K562 (cell line): Measurements from ENCODE around the gene PSMC4. TPM values are rescaled to one million over a fixed set of nuclear protein-coding genes. Genes with fewer than 3 reads are reported as not detected.

Source experiments
- ATAC-seq: fragments of 200-7000 bp; cut with Tn5 transposase; 3 replicates; pipeline ENCODE4 v1.9.1; 2020; ENCODE audit warnings: moderate library complexity
- BruUV-seq: library from RNA; stranded (reverse); fragments of 400-500 nt; replicated peaks from 2 replicates; lab custom pipeline; 2021; lab: Mats Ljungman, UMichigan
- CTCF ChIA-PET: fragments of 300-600 bp; formaldehyde crosslinking; extraction: SDS; loops from one replicate; lab custom pipeline; 2021; ENCODE audit warnings: low intra/inter-chr PET ratio; lab: Yijun Ruan, JAX
- POLR2A ChIA-PET: fragments of 300-600, 350-650 bp; sonication (Branson Sonifier 250); formaldehyde crosslinking; extraction: SDS; loops from one replicate; lab custom pipeline; 2021; ENCODE audit warnings: antibody characterized with exemption, inconsistent platforms; lab: Yijun Ruan, JAX
- DNase-seq, 4 experiments: peaks; one replicate each; pipeline versions ENCODE4 v3.0.0 to v3.0.0-alpha.2; 2011 to 2018; ENCODE audit warnings: low spot score in 3 of 4, mixed read lengths in 3 of 4; ENCODE audit errors: extremely low read depth in 1 of 4
- FAIRE-seq: peaks from 2 replicates; lab custom pipeline; 2011; peaks lifted over from hg19 to GRCh38; lab: Jason Lieb, UNC
- H2AFZ ChIP-seq: 2 replicates; pipeline ENCODE4 v1.6.0; 2011; ENCODE audit warnings: low read depth, low read length, control low read depth, inconsistent platforms
- H3K27ac ChIP-seq: fragments of 200-600 bp; 3 replicates; pipeline ENCODE4 v1.8.0; 2011; ENCODE audit warnings: low read depth, mild to moderate bottlenecking, control low read depth, inconsistent platforms, low read length, moderate library complexity, mixed read lengths; ENCODE audit errors: extremely low read depth
- H3K27me3 ChIP-seq, 2 experiments: fragments of 300-600 bp in 1 of 2; 2 replicates in 1 of 2; 3 replicates in 1 of 2; pipeline versions ENCODE4 v1.6.0 to v1.8.0; 2011; ENCODE audit warnings: inconsistent platforms in 2 of 2, low read length in 2 of 2, mild to moderate bottlenecking in 1 of 2, mixed read lengths in 1 of 2, moderate library complexity in 1 of 2; ENCODE audit not compliant: control insufficient read depth in 2 of 2, insufficient read depth in 2 of 2
- H3K36me3 ChIP-seq: fragments of 300-600 bp; 3 replicates; pipeline ENCODE4 v1.8.0; 2011; ENCODE audit warnings: mild to moderate bottlenecking, low read length, inconsistent platforms; ENCODE audit not compliant: control insufficient read depth, insufficient read depth
- H3K4me1 ChIP-seq, 2 experiments: fragments of 200-600 bp in 1 of 2; replicated peaks in 1 of 2; 2 replicates in 1 of 2; 3 replicates in 1 of 2; pipeline versions ENCODE4 v1.5.1 to v1.8.0; 2011; ENCODE audit warnings: inconsistent platforms in 2 of 2, low read length in 2 of 2, mild to moderate bottlenecking in 1 of 2, mixed read lengths in 1 of 2, moderate library complexity in 1 of 2; ENCODE audit not compliant: control insufficient read depth in 2 of 2, insufficient read depth in 2 of 2
- H3K4me2 ChIP-seq: 2 replicates; pipeline ENCODE4 v1.6.1; 2011; ENCODE audit warnings: low read length, control low read depth, inconsistent platforms, mixed read lengths; ENCODE audit not compliant: insufficient read depth
- H3K4me3 ChIP-seq: fragments of 200-600 bp; sonication (generic), shearing (Covaris generic); 2 replicates; pipeline ENCODE4 v1.5.1; 2016; ENCODE audit warnings: control low read depth, inconsistent platforms
- H3K79me2 ChIP-seq: fragments of 200-600 bp; 3 replicates; pipeline ENCODE4 v1.8.0; 2011; ENCODE audit warnings: low read length, inconsistent platforms; ENCODE audit not compliant: control insufficient read depth, insufficient read depth
- H3K9ac ChIP-seq, 2 experiments: 2 replicates each; pipeline versions ENCODE4 v1.6.0 to v1.6.1; 2011; ENCODE audit warnings: low read depth in 2 of 2, low read length in 2 of 2, control low read depth in 1 of 2, inconsistent platforms in 1 of 2, mild to moderate bottlenecking in 1 of 2, mixed read lengths in 1 of 2; ENCODE audit not compliant: insufficient read depth in 1 of 2
- H3K9me1 ChIP-seq: one replicate; pipeline ENCODE4 v1.6.0; 2011; ENCODE audit warnings: inconsistent platforms, mild to moderate bottlenecking, low read length, moderate library complexity; ENCODE audit not compliant: control insufficient read depth, insufficient read depth
- H3K9me3 ChIP-seq: replicated peaks from 2 replicates; pipeline ENCODE4 v1.5.1; 2011; ENCODE audit warnings: low read depth, low read length, inconsistent platforms; ENCODE audit not compliant: control insufficient read depth, insufficient read depth
- H4K20me1 ChIP-seq: replicated peaks from 2 replicates; pipeline ENCODE4 v1.6.1; 2011; ENCODE audit warnings: low read length, inconsistent platforms, mixed read lengths; ENCODE audit not compliant: control insufficient read depth, insufficient read depth
- CBFA2T3 ChIP-seq: fragments of 450-650 bp; IDR thresholded peaks from 2 replicates; pipeline ENCODE4 v1.6.1; 2017
- CUX1 ChIP-seq: fragments of 200-800 bp; sonication (Bioruptor generic); IDR thresholded peaks from 2 replicates; pipeline ENCODE4 v1.6.1; 2016; ENCODE audit warnings: missing genetic modification characterization, missing compliant biosample characterization
- MECOM ChIP-seq: fragments of 250-450 bp; sonication (Bioruptor Pico); IDR thresholded peaks from 2 replicates; pipeline ENCODE4 v1.8.0; 2022; ENCODE audit warnings: inconsistent platforms
- NR3C1 ChIP-seq: sonication (generic); formaldehyde crosslinking; IDR thresholded peaks from 2 replicates; pipeline ENCODE4 v1.8.1; 2022; ENCODE audit warnings: missing genetic modification reagents
- RFX7 ChIP-seq: fragments of 250-450 bp; sonication (Bioruptor Pico); IDR thresholded peaks from 2 replicates; pipeline ENCODE4 v1.5.1; 2021; ENCODE audit warnings: mild to moderate bottlenecking
- SMARCA5 ChIP-seq: fragments of 450-650 bp; IDR thresholded peaks from 2 replicates; pipeline ENCODE4 v1.6.1; 2016
- ZBTB7A ChIP-seq: IDR thresholded peaks from 2 replicates; pipeline ENCODE4 v1.6.1; 2011; ENCODE audit warnings: low read depth, mild to moderate bottlenecking, low read length, moderate library complexity, borderline replicate concordance; ENCODE audit not compliant: control insufficient read depth
- ZNF146 ChIP-seq: IDR thresholded peaks from one replicate; pipeline ENCODE4 v1.6.1; 2018; ENCODE audit warnings: missing compliant biosample characterization; ENCODE audit not compliant: unreplicated experiment
- ZNF444 ChIP-seq: fragments of 250-450 bp; sonication (Bioruptor Pico); IDR thresholded peaks from 2 replicates; pipeline ENCODE4 v1.4.0; 2020; ENCODE audit warnings: mild to moderate bottlenecking, moderate library complexity
- ZNF780A ChIP-seq: fragments of 250-450 bp; sonication (Bioruptor Pico); IDR thresholded peaks from 2 replicates; pipeline ENCODE4 v1.5.0; 2021; ENCODE audit warnings: mild to moderate bottlenecking
- ZNF785 ChIP-seq: fragments of 250-450 bp; sonication (Bioruptor Pico); IDR thresholded peaks from 2 replicates; pipeline ENCODE4 v1.4.0; 2020; ENCODE audit warnings: mild to moderate bottlenecking
- ZZZ3 ChIP-seq: fragments of 450-650 bp; IDR thresholded peaks from 2 replicates; pipeline ENCODE4 v1.6.1; 2016; ENCODE audit warnings: antibody characterized with exemption, mild to moderate bottlenecking, moderate library complexity
- WGBS: fragments of 100-300 bp; shearing (Covaris generic); methylation state at CpG from one replicate; pipeline ENCODE4 v1.1.6; 2016; ENCODE audit warnings: low coverage, mixed read lengths; ENCODE audit not compliant: insufficient coverage; ENCODE audit errors: missing lambda C conversion rate; 5-methylcytosine and 5-hydroxymethylcytosine counted together
- in situ Hi-C: fragments of 300-500 bp; cut with MboI; formaldehyde crosslinking; loops from 4 replicates; pipeline ENCODE4 v1.15.0; 2018; ENCODE audit warnings: inconsistent platforms, mixed read lengths
- intact Hi-C: fragments of 100-400 bp; cut with micrococcal nuclease; formaldehyde crosslinking; loops from 2 replicates; pipeline ENCODE4 v1.14.2; 2022
- polyA plus RNA-seq, 8 experiments: library from polyadenylated mRNA; depleted of rRNA in 4 of 8; stranded (reverse) in 5 of 8; unstranded in 3 of 8; fragments of >200 nt; fragmentation: Nextera tagmentation in 2 of 8; fragmentation: Illumina TruSeq in 1 of 8; extraction: Ambion mirVana in 2 of 8; extraction: Trizol in 1 of 8; gene quantifications; 2 replicates each; pipeline versions ENCODE4 v1.2.1 to v1.2.3, GENCODE V29; 2011 to 2014; ENCODE audit warnings: inconsistent platforms in 1 of 8, missing spikeins in 1 of 8
- total RNA-seq, 7 experiments: library from RNA; depleted of rRNA in 6 of 7; stranded (reverse); fragments of >200 nt in 6 of 7; fragmentation: Illumina TruSeq in 2 of 7; extraction: Trizol in 2 of 7; gene quantifications; 2 replicates each; pipeline versions ENCODE4 v1.2.1 to v1.2.3, GENCODE V29; 2011 to 2021; ENCODE audit warnings: low replicate concordance in 1 of 7
- TF ChIP-seq, protein P1 (sequence below): fragments of 450-650 bp; IDR thresholded peaks from 2 replicates; pipeline ENCODE4 v1.6.1; 2018; ENCODE audit warnings: mild to moderate bottlenecking, low read depth; ENCODE audit not compliant: partially characterized antibody
- TF ChIP-seq, protein P2 (sequence below): sonication (generic); formaldehyde crosslinking; IDR thresholded peaks from 2 replicates; pipeline ENCODE4 v1.8.0; 2022; ENCODE audit warnings: mild to moderate bottlenecking, missing genetic modification reagents

The PSMC4 gene
- total and polyA plus RNA-seq, 9 of the 15 experiments (the other 6 are each of a cell fraction or from before 2014, with no cell fraction given) = 45.9 to 475 (median 142) TPM

GRCh38 chr19:39939556-39939955, 31.4 kb upstream of the PSMC4 start:
- peaks cover 0 to 5% of the 10 kb centered on the region in 2 experiments; a peak in 2 of 5 replicates for H3K4me1 ChIP-seq
- CTCF ChIA-PET = no interaction called here
- FAIRE-seq = no peak
- no peak for TF ChIP-seq ZNF785 (CRISPR knock-in tag)
- no peak for TF ChIP-seq MECOM (CRISPR knock-in tag)
- TF ChIP-seq ZZZ3 = no peak
- no peak for TF ChIP-seq CUX1 (CRISPR knock-in tag)
- no peak for TF ChIP-seq ZNF444 (CRISPR knock-in tag)
- no peak for TF ChIP-seq ZNF146 (CRISPR knock-in tag)
- TF ChIP-seq CBFA2T3 = no peak
- no peak for TF ChIP-seq SMARCA5
- no peak for TF ChIP-seq ZBTB7A
- TF ChIP-seq, protein P1, sequence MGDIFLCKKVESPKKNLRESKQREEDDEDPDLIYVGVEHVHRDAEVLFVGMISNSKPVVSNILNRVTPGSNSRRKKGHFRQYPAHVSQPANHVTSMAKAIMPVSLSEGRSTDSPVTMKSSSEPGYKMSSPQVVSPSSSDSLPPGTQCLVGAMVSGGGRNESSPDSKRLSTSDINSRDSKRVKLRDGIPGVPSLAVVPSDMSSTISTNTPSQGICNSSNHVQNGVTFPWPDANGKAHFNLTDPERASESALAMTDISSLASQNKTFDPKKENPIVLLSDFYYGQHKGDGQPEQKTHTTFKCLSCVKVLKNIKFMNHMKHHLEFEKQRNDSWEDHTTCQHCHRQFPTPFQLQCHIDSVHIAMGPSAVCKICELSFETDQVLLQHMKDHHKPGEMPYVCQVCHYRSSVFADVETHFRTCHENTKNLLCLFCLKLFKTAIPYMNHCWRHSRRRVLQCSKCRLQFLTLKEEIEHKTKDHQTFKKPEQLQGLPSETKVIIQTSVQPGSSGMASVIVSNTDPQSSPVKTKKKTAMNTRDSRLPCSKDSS = no peak
- no peak for TF ChIP-seq RFX7
- TF ChIP-seq NR3C1 (CRISPR knock-in tag) = no peak
- TF ChIP-seq ZNF780A (CRISPR knock-in tag) = no peak
- TF ChIP-seq, protein P2, sequence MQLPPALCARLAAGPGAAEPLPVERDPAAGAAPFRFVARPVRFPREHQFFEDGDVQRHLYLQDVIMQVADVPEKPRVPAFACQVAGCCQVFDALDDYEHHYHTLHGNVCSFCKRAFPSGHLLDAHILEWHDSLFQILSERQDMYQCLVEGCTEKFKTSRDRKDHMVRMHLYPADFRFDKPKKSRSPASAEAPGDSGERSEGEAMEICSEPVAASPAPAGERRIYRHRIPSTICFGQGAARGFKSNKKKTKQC (CRISPR knock-in tag) = no peak
- TF ChIP-seq, all 486 proteins: peak for 0
- no peak overlapping the region for H3K27ac ChIP-seq
- no peak overlapping the region for H3K4me2 ChIP-seq
- no peak for ATAC-seq
- no peaks in the 10 kb centered on the region for H3K36me3 ChIP-seq
- H3K79me2 ChIP-seq = no peaks in the 10 kb centered on the region
- no peaks in the 10 kb centered on the region; the same call in 1 of the 2 replicates for H3K9me3 ChIP-seq
- in situ Hi-C loops (no loop called here), intact Hi-C loops (no loop called here)
- DNase-seq = no peak
- no peaks in the 10 kb centered on the region for H3K9me1 ChIP-seq
- H3K27me3 ChIP-seq = peaks cover 0 to under 1% of the 10 kb centered on the region in 2 experiments; a peak in 2 of 5 replicates
- BruUV-seq = no TSS peak
- POLR2A ChIA-PET = no interaction called here
- H2AFZ ChIP-seq = no peak overlapping the region
- H3K4me3 ChIP-seq = no peak overlapping the region
- 8% methylated on average over 6 of the region's 6 CpGs for WGBS
- H4K20me1 ChIP-seq = no peaks in the 10 kb centered on the region
- no peak overlapping the region for H3K9ac ChIP-seq
